Adrenal gland (tissue), 5 donors: ENCODE measurements around the gene ATXN7.

Source experiments
- CTCF ChIP-seq, 6 experiments: fragments of 450-650 bp in 4 of 6; fragments of 200-600 bp in 2 of 6; sonication (generic) in 1 of 6; IDR thresholded peaks; 1 replicate in 5 of 6; 2 replicates in 1 of 6; pipeline versions ENCODE4 v1.5.1 to v1.8.0; 2016 to 2021; ENCODE audit warnings: antibody characterized with exemption in 6 of 6, mild to moderate bottlenecking in 2 of 6, moderate library complexity in 1 of 6
- POLR2A ChIP-seq, 2 donors: fragments of 450-650 bp; IDR thresholded peaks; one replicate each; pipeline ENCODE4 v1.6.1; 2017; ENCODE audit warnings: antibody characterized with exemption in 2 of 2, mild to moderate bottlenecking in 2 of 2, moderate library complexity in 1 of 2
- donor health status: DM: no; HTN: no; CAD: no.

- TF ChIP-seq POLR2A (IDR thresholded peaks at IDR 0.05), result no peak
- TF ChIP-seq CTCF (IDR thresholded peaks at IDR 0.05), result no peak
These were observed 146.5 kb downstream of the ATXN7 start for GRCh38 chr3:64010199-64010598.
